Measurements from ENCODE around the gene MEIS2.

DNA sequence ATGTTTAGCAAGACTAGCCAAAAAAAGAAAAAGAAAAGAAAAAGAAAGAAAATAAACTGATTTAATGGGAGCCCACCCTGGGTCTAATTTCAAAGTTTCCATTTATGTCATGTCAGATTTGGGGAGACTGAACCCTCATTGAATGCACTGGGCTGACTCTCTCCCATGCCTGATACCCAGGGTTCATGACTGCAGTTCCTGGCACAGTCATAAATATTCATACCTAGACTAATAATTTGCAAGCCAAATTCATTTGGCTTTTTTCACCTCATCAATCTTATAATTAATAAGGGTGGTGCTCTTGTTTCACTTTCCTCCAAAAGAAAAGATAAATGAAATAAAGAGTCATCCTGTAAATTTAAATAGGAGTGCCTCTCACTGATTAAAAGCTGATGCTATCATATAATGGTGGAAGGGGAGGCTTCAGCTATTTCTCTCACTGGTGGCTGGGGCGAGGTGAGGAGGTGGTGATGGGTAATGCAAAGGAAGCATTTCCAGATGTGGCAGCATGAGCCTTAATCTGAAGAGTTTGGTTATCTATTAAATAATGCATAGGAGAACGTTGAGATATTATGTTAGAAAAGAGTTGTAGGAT is 224.5 kb downstream of the MEIS2 start:
- TF ChIP-seq POLR2AphosphoS5 (IDR thresholded peaks at IDR 0.05; ENCODE audit: low read depth, low read length), result no peak
- no peak for TF ChIP-seq POLR2A (IDR thresholded peaks at IDR 0.05; ENCODE audit: low read depth, low read length)
- no peak for TF ChIP-seq TAF1 (IDR thresholded peaks at IDR 0.05; ENCODE audit: borderline replicate concordance, low read depth, low read length)

Data from GM12892 (cell line).